ENCODE data around the gene EML1.

The EML1 gene

GRCh38 chr14:99871771-99872170 is 78.6 kb downstream of the EML1 start:
- DNase-seq (ENCODE audit: low read depth, low spot score), result no peak

DNA sequence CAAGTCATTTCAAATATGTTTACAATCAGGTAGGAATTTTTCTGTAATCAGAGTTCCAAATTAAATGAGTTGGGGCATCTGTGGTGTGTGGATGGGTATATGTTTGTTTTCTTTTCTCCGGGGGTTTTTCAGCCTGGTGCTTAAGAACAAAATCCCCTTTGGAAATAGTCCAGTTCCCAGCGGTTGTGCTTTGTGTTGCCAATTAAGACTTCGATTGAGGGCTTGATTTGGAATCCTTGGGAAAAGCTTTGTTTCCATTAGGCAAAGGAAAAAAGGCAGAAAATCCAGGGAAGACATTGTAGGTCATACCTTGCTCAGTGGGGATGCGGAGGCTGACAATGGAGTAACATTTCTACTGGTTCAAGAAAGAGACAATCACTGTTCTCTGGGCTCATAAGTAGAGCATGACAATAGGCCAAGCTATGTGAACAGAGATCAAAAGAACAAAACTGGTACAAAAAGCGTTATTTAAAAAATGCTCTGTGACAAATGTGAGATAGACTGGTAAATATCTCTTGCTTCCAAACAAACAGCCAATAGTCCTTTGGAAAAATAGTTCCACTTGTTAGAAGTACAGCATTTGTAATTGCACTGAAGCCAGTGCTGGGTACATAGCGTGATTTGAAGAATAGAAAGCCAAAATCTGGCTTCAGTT is 79.7 kb downstream of the EML1 start:
- DNase-seq (ENCODE audit: low read depth, low spot score), result peak; percentile 75

DNA sequence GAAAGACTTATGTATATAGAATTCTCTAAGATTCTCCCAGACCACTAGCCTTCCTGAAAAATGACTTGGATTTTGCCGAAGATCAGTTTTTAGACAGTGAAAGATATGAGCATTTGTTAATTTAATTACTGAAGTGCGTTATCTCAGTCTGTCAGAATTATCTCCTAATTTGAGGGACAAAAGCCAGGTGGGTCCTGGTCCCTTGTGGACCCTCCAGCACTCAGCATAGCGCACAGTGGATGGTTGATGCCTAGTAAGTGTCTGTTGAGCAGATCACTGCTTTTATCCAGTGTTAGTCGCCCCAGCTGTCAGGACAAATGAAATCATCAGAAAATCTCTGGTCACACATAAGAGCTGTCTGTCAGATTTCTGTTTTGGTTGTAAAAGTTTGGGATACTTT is 80.4 kb downstream of the EML1 start:
- no peak for DNase-seq (ENCODE audit: low read depth, low spot score)

DNA sequence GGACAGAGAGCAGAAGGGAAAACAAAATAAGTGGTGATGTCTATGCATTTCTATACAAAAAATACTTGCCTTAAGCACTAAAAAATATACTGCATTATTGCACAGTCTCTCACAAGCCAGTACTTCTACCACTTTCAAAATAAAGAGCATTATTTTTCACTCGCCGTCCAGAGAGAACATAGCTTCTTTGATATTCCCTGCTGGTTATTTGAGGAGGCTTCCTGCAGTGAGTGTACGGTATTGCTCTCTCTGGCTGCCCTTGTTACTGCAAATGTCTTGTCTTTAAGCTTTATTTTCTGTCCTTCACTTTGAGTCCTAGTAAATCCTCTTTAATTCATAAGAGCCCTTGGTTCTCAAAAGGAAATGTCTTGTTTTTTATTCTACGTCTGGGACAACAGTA is 81.1 kb downstream of the EML1 start:
- DNase-seq (ENCODE audit: low read depth, low spot score), result no peak

GRCh38 chr14:99875421-99875820 is 82.2 kb downstream of the EML1 start:
- no peak for DNase-seq (ENCODE audit: low read depth, low spot score)

DNA sequence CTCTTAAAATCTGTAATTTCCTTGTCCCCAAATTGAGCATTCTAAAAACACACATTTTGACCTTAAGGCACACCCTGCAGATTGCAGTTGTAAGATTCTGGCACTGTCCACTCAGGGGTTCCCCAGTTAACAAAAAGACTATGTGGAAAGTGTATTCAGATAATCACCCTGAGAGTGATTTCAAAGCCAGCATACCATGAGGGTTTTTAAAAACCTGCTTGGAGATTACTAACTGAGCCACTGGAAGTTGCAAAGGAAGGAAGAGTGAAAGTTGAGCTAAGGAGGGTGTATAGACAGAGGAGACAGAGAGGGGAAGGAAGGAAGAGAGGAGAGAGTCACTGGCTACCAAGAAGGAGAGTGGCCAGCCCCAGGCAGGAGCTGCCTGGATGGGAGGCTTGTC is 82.6 kb downstream of the EML1 start:
- no peak for DNase-seq (ENCODE audit: low read depth, low spot score)

- no peak for DNase-seq (ENCODE audit: low read depth, low spot score)
Measured at GRCh38 chr14:99876406-99876805, 83.2 kb downstream of the EML1 start.

DNA sequence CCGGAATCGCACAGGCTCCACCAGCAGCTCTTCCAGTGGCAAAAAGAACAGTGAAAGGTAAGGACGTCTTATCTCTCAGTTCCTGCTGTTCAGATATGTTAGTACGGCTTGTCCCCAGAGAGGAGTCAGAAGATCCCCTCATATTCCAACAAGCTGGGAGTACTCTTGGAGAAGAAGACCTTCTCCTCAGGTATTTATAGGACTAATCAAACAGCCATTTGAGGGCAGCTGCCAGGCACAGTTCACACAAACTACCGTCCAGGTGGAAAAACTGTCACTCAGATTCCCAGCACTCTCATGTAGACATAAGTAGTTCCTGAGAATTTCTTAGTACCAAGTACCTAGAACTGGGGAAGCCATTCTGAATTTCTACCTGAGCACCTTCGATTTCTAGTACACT is 85.3 kb downstream of the EML1 start:
- no peak for DNase-seq (ENCODE audit: low read depth, low spot score)

DNA sequence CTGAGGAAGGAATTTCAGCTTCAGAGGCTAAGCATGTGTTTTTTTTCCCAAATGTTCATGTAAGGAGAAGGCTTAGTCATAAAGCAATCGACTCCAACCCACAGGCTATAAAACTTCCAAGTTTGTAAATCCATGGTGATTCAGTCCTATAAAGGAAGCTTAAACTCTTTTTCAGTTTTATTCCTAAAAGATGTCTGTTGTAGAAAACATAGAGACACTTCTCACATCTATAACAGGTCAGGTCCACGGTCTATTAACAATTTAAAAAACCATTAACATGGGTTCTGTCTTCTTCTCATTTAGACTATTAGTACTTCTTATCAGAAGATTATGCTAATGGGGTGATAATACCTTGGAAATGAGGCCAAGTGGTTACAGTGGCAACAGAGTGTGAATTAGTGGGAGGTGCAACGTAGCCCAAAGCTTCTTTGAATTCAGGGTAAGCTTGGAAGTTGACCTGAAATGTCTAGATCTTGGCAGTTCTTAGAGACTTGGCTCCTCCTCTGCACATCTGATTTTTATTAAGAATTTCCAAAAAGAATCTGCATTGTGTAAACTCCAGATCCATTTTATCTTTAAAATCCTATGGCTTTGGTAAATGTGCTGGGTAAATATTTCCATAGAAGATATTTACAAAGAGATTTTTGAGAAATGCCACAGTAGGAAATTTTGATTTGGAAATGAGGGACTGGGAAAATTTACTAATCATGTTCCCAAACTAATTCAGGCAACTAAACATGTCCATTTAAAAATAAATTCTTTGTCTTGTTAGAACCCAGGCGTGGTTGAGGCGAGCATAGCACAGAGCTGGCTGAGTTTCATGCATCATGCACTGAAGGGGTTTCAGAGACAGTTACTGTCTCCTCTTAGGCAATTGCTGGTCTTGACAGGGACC is 86.4 kb downstream of the EML1 start:
- DNase-seq (ENCODE audit: low read depth, low spot score), result no peak

DNA sequence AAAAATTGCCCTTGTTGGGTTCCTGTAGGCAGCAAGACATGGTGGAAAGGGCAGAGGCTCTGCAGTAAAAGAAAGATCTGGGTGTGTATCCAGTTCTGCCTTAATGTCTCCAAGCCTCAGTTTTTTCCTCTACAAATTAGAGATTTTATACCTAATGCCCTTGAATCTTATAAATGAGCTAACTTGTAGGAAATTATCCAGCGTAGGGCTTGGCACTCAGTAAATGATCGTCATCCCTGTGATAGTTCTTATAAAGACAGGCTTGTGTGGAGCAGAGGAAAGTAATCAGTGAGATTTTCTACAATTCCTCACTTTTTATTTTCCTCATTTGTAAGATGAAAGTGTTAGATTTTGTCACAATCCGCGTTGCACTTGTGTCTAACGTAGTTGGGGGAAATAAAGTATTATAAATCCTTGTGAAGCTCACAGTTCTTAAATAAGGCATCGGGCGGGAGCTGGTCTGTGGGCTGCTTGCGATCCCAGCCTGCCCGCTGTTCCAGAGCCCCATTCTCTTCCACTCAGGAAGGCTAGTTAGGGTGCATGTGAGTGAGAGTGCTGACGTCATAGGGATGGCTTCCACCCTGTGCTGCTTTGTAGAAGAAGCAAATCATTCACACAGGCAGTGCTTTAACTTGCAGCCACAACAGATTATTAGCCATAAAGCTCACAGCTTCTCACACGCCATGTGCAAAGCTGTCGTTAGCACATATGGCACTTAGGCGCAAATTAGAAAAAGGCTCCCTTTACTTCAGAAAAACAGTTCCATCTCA is 87.6 kb downstream of the EML1 start:
- no peak for DNase-seq (ENCODE audit: low read depth, low spot score)

GRCh38 chr14:99883866-99884650 is 90.8 kb downstream of the EML1 start:
- no peak for DNase-seq (ENCODE audit: low read depth, low spot score)

DNA sequence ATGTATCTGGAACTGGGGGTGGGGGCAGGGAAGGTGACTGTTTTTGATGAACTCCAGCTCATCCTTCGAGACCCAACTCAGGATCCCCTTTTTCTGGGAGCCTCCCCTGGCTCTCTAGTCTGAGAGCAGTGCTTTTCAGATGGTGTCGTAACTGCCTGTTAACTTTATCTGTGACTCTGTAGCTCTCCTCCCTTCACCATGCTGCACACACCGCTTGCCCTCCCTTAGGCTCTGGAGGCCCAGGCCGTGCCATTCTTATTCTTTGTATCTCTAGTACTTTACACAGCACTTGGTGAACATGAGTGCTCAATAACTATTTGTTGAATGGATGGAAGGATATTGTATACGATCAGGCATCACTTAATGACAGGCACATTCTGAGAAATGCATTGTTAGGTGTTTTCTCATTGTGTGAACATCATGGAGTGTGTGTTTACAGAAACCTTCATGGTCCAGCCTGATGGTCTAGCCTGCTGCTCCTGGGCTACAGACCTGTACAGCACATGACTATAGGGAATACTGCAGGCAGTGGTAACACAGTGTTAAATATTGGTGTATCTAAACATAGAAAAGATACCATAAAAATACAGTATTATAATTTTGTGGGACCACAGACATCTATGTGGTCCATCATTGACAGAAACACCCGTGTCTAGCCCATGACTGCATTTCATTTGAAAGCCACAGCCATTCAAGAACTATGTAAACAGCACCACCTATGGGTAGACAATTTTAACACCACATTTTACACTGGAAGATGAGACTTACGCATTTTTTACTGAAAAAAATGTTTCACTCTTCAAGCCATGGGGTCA is 91.8 kb downstream of the EML1 start:
- DNase-seq (ENCODE audit: low read depth, low spot score), result no peak

DNA sequence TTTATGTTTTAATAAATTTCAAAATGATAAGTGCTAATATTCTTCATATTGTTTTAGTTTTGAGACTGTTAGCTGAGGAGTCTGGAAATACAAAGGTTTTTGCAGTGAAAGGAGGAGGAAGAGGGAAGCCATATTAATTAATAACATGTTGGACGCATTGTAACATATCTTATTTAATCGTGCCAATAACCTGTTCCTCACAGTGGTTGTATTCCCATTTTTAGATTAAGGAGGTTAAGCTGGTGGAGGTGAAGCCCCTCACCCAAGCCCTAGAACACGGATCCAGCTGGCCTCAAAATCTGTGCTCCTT is 92.4 kb downstream of the EML1 start:
- no peak for DNase-seq (ENCODE audit: low read depth, low spot score)

- DNase-seq (ENCODE audit: low read depth, low spot score), result no peak
Measured at GRCh38 chr14:99887407-99887806, 94.2 kb downstream of the EML1 start.

DNA sequence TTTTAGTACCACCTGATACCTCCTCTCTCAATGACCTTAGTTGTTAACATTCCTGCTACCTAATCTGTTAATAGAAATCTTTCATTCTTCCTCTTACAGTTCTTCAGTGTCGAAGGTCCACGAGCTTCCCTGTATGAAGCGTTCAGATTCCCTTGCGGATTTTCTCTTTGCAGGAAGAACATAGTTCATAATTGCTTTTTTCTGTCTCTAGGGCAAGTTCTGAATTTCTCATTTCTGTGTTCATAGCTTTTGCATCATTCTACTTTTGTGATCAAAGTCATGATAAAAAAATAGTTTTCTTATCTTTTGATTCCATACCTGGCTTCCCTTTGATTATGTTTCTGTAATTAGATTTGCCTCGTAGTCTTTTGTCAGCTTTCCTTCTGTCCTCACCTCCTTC is 94.9 kb downstream of the EML1 start:
- DNase-seq (ENCODE audit: low read depth, low spot score), result no peak

GRCh38 chr14:99889268-99889667 is 96.1 kb downstream of the EML1 start:
- peak; percentile 77 for DNase-seq (ENCODE audit: low read depth, low spot score)

GRCh38 chr14:99891266-99891665 is 98.1 kb downstream of the EML1 start:
- no peak for DNase-seq (ENCODE audit: low read depth, low spot score)

- DNase-seq (ENCODE audit: low read depth, low spot score), result no peak
Measured at GRCh38 chr14:99891900-99892299, 98.7 kb downstream of the EML1 start.

DNA sequence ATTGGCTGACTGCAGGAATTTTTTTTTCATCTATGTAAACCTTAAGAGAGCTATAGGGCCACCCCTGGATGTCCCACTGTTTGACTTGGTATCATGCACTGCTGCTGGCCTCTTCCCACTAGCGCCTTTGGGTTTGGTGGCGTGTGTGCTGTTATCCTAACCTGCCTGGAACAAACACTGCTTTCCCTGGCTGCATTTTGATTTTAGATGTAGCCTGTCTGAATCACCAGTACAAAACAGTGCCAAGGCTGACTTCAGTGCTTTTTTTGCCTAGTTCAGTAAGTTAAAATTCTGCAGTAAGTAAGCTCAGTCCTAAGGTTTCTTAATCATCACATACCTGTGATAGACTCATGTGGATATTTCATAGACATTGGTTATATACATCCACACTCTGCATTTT is 99.2 kb downstream of the EML1 start:
- no peak for DNase-seq (ENCODE audit: low read depth, low spot score)

- DNase-seq (ENCODE audit: low read depth, low spot score), result no peak
Measured at GRCh38 chr14:99896361-99896760, 103.1 kb downstream of the EML1 start.

DNA sequence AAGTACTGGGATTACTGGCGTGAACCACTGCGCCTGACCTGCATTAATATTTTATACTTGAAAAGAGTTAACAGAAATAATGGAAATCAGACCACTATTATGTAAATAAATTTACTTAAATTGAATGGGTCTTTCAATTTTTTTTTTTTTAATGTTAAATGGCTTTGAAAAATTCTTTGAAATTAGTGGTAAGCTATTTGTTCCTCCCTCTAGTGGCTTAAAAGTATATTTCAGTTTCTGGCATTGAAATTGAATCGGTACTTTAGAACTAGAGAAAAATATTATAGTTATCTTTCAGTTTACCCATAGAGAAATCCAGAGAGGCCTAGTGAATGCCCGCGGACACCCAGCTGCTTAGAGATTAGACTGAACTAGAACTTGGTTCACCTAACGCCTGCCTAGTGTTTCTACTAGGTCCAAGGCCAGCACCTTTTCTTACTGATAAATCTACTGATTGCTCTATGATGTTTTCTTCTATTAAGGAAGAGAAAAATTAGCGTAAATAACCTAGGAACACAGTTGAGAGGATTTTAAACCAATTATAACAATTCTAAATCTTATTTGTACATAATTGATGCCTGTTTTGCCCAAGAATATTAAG is 106.5 kb downstream of the EML1 start:
- no peak for DNase-seq (ENCODE audit: low read depth, low spot score)

Measured in ELF-1 (cell line).